GM18511 (cell line): Measurements from ENCODE around the gene DCTN2.
A peak's percentile ranks its signal among the peaks of the same experiment; 100 is the strongest.
"Not testable (repeated sequence)": the region's sequence is repeated elsewhere in the genome, so short reads cannot be mapped to it uniquely, and the experiment has no call there.

Experiments
- ATAC-seq: cut with Tn5 transposase; IDR thresholded peaks from one replicate; pipeline ENCODE4 v1.9.1; 2021; ENCODE audit warnings: mild to moderate bottlenecking, moderate library complexity; ENCODE audit not compliant: unreplicated experiment

DCTN2 gene

DNA sequence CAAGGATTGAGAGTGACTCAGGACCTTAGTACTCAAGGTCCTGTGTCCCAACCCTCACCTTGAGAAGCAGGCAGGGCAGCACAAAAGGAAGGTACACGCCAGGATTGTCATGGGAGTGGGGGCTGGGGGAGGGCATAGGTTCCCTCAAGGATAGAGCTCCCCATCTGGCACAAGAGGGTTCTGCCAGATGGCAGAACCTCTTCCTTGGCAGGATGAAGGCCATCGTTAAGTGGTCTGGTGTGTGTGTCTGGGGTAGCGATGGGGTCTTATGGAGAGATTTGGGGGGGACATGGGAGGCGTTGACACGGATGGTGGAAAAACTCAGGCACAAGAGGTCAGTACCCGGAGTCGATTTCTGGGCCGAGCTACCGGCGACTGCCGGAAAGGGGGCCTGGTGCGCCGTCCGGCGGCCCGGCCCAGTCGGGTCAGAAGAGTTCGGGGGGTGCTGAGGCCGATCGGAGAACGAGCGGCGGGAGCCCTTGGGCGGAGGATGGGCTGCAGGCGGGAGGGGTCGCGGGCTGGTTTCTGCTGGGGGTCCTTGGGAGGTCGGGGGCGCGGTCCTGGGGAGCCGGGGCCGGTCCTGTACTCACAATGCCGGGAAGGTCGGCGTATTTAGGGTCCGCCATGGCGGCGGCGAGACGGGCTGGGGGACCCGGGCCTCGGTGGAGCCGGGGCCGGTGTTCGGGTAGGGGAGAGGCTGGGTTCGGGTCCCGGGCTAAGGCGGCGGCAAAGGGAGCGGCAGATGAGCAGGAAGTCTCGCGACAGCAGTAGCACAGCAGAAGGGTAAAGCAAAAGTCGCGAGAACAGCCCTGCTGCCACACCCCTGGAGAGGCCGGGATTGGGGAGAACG, at the start of gene DCTN2:
Gene DCTN2 (minus strand): TSS at position 755 of the 850 bp plus-strand sequence. CDS start 129 bp downstream, at position 626.
- ATAC-seq = peak; percentile 98

DNA sequence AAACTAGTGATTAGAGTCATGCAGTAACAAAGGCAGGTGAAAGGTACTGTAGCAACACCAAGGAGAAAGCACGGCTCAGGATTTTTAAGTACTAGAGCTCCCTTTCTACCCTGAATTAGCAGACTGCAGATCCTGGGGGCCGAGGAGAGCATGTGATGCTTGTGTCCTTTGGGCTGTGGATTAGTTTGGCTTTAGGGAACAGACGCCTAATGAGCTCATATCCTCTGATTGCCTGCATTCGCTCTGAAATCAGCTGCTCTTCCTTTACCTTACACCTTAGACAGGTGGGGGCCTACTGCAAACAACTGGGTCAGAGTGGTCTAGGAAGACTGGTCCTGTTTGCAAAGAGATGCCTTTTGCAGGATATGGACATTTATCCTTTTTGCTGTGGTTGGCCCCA, 46.2 kb upstream of the DCTN2 start:
- ATAC-seq = no peak

DNA sequence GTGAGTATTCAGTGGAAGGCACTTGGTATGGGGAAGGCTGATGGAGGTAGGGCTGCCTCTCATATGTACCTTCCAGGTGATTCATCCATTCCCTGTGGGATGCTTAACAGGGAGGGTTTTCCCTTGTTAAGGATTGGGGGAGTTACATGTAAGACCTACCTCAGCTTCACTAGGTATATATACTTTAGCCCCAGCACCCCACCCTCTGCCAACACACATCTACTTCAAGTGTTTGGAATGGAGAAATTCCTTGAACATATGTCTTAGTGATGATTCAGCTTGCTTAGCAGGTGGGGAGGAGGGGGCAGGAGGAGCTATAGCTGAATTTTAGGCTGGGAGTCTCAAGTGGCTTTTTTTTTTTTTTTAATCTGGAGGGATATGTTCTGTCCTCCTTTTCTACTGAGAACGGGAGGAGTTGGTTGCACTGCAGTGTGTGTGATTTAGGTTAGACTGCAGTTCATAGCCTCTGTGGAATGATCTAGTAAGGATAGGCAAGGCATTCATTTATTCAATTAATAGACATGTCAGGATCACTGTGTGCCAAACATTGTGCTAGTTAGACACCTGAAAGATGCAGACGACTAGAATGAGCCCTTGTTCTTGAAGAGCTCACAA, 45.7 kb upstream of the DCTN2 start:
- ATAC-seq = no peak

DNA sequence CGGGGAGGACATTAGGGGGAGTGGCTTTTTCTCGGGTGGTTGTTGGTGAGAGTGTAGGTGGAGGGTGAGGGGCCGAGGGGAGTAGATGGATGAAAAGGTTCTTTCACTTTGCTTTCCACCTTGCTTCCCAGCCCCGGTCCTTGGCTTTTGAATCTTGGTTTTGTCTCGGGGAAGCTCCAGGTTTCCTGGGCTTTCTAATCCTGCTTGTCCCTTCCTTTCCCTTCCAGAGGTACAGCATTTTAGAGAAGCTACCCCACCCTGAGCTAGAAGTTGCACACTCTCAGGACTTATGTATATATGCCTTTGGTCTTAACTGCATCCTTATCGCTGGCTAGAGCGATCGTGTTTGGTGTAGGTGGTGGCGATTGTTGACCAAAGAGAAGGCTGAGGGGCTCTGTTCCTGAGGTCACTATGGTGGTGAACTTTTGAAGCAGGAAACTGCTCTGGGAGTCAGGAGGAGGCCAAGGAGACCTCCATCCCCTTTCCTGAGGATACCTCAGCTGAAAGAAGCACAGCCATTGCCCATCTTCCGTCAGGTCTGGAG, 44.9 kb upstream of the DCTN2 start:
- ATAC-seq = no peak

DNA sequence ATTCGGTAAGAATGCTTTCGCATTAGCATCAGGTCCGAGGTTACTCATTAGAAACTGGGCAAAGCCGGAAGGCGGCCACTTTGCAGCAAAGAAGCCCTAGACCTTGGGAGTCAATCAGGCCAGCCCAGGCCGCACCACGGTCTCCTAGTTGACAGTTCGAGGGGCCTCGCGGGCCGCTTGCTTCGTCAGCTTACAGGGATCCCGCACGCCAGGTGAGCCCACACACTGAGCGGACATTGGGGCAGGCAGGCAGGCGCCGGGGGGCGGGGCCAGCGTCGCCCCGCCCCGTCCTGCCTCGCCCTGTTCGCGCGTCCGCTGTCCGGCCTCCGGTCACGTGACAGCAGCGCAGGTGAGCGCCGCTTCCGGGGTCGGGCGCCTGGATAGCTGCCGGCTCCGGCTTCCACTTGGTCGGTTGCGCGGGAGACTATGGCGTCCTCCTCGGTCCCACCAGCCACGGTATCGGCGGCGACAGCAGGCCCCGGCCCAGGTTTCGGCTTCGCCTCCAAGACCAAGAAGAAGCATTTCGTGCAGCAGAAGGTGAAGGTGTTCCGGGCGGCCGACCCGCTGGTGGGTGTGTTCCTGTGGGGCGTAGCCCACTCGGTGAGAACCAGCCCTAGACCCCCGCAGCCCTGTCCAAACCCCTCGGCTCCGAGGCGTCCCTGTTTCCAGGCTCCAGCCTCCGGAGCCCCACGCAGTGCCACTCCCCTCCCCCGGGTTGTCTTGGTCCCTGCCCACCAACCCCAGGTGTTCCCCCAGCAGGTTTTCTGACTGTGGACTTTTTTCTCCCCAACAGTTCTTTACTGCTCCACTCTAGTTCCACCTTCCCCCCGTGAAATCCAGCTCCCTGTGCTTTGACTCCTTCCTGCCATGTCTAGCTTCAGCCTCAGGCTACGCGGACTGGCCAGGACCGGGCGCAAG, 44.1 kb upstream of the DCTN2 start, which contains the start of gene PIP4K2C:
Gene PIP4K2C (plus strand): TSS at position 329 of the 918 bp plus-strand sequence. CDS start 98 bp downstream, at position 427.
- ATAC-seq = peak; percentile 97

DNA sequence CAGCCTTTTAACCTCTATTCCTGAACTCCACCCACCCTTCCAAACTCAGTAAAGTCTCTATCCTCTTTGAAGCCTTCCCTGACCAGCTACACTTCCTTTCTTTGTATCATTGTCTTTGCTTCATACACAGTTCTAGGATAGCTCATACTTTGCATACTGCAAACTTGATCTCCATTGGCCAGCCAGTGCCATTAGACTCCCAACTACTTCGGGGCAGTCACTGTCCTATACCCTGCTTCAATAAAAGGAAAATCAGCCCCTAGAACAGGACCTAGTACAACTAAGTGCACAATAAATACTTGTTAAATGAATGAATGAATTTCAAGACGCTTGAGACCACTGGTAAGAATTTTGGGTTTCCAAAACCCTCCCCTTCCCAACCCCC, 43.5 kb upstream of the DCTN2 start:
- ATAC-seq = peak; percentile 3

DNA sequence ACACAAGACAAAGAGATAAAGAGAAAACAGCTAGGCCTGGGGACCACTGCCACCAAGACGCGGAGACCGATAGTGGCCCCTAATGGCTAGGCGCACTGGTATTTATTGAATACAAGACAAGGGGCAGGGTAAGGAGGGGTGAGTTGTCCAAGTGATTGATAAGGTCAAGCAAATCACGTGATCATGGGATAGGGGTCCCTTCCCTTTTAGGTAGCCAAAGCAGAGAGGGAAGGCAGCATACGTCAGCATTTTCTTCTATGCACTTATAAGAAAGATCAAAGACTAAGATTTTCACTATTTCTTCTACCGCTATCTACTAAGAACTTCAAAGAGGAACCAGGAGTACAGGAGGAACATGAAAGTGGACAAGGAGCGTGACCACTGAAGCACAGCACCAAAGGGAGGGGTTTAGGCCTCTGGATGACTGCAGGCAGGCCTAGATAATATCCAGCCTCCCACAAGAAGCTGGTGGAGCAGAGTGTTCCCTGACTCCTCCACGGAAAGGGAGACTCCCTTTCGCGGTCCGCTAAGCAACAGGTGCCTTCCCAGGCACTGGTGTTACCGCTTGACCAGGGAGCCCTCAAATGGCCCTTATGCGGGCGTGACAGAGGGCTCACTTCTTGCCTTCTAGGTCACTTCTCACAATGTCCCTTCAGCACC, 42.1 kb upstream of the DCTN2 start:
- ATAC-seq = not testable (repeated sequence)

DNA sequence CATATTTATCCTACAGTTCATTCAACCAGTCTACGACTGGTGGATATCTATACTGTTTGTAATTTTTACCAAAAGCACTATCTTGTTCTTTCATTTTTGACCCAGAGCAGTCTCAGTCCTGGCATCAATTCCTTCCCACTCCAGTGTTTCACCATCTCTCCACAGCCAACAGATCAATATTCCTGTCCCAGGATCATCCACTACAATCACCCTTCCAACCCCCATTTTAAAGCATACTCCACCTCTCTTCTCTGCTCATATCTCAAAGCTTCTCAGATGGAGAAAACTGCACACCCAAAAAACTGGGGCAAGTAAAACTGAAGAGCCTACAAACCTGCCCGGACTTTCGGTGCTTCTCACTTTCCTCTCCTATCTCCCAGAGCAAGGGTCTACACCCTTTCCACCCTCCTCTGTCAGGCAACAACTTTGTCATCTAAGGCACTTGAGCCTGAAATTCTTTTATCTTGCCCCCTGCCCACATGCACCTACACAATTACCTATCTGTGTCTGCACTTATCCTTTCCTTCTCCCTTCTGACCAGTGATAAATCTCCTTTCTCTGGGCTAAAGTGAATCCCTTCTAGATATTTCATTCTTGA, 39.9 kb upstream of the DCTN2 start:
- no peak for ATAC-seq

DNA sequence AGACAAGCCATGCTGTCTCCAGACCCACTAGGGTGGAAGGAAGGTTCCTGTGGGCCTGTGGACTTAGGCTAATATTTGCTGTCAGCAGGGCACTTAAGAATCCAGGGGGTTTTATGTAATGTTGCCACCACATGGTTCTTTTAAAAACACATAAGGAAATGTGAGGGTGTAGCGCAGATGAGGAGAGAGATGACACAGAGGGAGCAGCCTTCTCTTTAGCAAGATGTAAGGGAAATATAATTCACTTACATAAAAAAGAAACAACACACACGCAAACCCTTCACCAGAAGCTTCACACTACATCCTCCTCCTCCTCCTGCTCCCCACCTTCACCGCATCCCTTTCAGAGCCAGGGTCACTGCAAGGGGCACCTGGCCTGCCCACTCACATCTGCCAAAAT, 39.1 kb upstream of the DCTN2 start:
- ATAC-seq = no peak

DNA sequence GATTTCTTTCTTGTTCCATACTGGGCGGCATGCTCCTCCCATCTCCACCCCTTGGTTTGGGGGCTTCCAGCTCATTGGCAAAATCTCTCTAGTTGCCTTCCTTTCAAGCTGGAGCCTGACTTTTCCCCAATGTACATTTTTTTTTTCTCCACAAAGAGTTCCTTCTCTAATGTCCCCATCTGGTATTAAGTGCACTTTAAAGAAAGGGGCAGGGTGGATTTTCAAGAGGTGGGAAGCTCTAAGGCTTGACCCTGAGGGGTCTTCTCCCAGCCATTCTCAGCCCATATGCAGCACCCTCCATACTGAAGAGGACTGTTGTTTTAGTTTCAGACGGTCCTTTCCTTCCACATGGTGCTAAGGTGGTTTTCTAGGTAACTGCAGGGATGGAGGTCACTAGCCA, 38.2 kb upstream of the DCTN2 start:
- ATAC-seq = no peak

DNA sequence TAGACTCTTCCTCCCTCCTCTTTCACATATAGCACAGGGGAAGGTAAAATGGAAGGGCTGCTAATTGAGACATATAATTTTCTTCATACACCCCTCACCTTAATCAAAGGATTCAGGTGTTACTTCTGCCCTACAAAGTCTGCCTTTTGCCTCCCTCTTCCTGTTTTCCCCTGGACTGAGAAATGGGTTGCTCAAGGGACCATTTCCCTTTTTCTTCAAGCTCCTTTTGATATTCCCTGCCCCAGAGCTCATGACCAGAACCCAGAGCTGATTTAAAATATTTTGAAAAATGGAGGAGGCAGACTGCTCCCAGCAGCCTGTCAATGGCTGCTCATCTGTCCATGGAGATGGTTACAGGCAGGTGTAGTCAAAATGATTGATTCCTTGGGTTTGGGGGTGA, 37.7 kb upstream of the DCTN2 start:
- ATAC-seq = no peak

DNA sequence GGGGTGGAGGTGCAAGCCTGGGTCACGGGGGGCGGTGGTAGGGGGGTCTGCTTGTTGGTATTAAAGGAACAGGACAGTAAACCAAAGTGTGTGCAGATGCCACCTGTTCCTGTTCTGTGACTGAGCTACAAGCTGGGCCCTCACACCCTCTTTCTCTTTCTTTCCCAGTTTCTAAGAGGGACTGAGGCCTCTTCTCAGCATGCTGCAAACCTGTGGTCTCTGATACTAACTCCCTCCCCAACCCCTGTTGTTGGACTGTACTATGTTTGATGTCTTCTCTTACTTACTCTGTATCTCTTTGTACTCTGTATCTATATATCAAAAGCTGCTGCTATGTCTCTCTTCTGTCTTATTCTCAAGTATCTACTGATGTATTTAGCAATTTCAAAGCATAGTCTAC, 37.1 kb upstream of the DCTN2 start:
- no peak for ATAC-seq

DNA sequence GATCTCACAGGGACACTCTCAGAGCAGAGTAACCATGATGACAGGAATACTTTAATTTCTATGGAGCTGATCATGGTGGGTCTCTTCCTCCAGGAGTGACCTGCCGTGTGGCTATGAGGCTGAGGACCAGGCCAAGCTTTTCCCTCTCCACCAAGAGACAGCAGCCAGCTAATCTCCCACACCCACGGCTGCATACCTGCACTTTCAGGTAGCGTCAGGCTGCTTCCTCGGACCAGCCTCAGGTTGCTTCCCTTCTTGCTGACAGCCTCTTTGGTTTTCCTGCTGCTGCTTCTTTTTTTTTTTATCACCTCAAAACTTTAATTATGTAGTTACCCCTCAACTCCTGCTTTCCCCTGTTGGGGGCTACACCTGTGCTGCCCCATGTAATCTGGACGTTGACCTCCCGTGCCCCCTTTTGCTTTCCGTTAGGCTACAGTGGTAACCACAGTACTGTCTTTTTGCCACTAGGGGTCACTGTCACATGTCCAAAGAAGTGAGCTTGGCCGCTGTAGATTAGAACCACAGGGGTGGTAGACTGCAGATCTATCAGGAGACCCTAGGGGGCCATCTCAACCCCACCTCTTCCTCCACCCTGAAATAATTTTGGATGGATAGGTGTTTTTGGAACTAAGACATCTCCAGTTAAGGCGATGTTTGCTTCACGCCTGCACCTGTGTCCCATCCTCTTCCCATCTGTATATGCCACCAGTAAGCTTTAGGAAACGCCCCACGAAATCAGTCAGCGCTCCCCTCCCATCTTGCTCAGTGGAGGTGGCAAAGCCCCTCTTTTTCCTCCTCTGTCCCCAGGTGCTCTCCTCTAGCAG, 36.2 kb upstream of the DCTN2 start:
- peak; percentile 96 for ATAC-seq

DNA sequence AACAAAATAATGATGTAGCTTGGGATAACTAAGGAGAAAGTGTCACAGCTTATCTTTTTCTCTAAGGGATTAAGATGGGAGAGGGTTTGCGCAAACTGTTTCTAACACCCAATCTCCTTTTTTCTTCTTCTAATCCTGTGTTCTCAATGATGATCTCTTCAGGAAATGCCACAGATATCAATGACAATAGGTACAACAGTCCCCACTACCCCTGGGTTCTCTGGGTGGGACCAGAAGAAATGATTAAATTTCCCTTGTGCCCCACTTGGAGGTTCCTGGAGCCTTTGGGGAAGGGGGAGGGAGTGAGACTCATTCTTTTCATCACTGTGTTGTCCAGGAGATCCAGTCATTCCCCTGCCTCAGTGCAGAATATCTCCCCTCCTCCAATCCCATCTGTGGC, 35.4 kb upstream of the DCTN2 start:
- no peak for ATAC-seq

DNA sequence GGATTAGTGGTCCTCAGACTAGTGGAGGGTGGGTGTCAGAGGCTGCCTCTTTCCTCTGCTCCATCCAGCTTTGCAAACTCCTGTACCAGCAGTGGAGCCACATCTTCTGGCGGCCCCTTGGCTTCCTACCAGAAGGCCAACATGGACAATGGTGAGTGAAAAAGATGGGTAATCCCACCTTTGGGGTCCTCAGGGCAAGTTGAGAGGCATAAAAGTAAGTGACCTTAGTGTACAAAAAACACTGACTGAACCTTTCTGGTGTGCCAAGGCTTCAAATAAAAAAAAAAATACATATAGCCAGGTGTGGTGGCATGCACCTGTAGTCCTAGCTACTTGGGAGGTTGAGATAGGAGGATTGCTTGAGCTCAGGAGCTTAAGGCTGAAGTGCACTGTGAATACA, 34.8 kb upstream of the DCTN2 start:
- no peak for ATAC-seq

DNA sequence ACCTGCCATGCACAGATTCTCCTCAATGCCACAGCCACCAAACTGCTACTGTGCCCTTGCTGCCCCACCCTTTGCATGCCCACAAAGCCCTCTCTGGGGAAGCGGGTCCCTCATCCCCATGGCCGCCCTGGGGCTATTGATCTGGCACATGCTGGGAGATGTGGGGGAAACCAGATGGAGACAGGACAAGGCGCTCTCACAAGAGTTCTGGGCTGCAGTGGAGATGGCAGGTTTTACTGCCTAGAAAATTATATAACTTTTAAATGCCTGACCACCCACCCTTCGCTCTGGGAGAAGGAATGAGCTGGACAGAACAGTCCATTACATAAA, 33.4 kb upstream of the DCTN2 start:
- ATAC-seq = no peak

DNA sequence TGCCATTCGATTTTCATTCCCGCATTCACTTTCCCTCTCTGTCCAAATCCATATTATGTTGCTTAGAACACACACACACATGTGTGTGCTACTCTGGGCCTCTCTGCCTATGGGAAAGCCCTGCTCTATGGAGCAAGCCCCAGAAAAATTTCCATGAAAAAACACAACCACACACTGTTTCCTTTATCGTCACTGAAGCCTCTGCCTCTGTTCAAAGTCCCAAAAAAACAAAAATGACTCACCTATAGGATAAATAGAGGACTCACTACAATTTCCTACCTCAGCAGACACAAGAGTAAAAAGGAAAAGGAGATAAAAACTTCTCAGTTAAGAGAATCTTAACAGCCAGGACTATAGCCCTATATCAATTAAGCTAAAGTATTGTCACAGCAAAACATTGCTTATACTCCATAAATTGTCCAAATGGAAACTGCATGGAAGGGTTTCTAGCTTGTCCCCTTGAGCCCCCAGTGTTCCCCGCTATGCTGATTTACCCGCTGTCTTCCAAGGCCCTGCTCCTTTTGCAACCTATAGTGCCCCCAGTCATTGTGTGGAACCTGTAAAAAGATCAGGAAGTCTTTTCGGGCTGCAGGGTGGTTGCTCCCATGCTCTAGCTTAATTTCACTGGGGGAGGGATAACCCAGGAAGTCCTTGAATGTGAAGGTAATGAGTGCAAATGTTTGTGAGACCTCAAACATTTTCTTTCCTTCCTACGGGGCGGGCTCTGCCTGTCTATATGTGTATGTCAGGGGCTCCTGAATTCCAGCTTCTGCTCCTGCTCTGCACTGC, 32.9 kb upstream of the DCTN2 start:
- no peak for ATAC-seq

DNA sequence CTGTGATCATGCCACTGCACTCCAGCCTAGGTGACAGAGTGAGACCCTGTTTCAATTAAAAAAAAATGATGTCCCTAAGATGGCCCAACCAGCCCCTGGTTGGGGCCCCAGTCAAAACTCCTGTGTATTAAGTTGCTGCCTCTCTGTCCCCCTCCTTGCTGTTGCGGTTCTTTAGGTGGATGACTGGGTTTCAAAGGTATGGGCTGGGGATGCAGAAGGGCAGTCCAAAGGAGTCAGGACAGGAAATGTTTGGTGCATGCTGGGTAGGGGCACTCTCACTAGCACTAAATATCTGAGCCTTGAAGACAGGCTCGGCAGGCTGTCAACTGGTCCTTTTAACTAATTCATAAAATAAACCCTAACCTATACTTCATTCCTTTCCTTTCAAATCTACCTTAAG, 32.0 kb upstream of the DCTN2 start:
- ATAC-seq = no peak
